GM03348 (cell line): ENCODE data around the gene EXOC1L.
"Not testable (repeated sequence)": the region's sequence is repeated elsewhere in the genome, so short reads cannot be mapped to it uniquely, and the experiment has no call there.

Experiments
- DNase-seq: peaks from one replicate; pipeline ENCODE4 v3.0.0; 2012; ENCODE audit warnings: low spot score

Gene EXOC1L

DNA sequence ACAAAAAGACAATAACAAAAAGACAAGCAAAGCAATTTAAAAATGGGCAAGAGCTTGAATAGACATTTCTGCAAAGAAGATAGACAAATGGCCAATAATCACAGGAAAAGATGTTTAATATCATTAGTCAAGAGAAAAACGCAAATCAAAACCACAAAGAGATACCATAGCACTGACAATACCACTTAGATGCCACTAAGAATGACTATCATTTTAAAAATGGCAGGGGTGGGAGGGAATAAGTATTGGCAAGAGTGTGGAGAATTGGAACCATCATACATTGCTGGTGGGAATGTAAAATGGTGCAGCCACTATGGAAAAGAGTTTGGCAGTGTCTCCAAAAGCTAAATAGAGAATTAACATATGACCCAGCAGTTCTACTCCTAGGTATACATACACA, 18.8 kb downstream of the EXOC1L start:
- DNase-seq = no peak

DNA sequence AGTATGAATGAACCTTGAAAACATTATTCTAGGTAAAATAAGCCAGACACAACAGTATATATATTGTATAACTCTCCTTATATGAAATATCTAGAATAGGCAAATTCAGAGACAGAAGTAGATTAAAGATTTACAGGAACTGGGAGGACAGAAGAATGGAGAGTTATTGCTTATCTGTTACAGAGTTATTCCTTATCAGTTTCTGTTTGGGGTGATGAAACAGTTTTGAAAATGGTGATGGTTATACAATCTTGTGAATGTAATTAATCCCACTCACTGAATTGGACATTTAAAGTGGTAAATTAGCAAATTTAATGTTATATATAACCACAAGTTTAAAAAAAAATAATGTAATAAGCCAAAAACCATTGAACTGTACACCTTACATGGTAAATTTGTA, 19.4 kb downstream of the EXOC1L start:
- DNase-seq = no peak

DNA sequence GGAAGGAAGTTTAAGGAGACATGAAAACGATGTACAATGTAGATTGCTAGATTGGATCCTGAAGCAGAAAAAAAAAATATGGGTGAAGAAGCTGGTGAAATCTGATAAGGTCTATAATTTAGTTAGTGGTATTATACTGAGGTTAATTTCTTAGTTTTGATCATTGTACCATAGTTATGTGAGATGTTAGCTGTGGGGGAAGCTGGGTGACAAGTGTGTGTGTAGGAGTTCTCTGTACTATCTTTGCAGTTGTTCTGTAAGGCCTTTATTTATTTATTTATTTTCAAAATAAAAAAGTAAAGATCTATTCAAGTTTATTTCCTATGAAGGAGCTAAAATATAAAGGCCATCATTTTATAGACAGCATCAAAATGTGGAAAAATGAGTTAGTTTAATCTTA, 21.4 kb downstream of the EXOC1L start:
- no peak for DNase-seq

DNA sequence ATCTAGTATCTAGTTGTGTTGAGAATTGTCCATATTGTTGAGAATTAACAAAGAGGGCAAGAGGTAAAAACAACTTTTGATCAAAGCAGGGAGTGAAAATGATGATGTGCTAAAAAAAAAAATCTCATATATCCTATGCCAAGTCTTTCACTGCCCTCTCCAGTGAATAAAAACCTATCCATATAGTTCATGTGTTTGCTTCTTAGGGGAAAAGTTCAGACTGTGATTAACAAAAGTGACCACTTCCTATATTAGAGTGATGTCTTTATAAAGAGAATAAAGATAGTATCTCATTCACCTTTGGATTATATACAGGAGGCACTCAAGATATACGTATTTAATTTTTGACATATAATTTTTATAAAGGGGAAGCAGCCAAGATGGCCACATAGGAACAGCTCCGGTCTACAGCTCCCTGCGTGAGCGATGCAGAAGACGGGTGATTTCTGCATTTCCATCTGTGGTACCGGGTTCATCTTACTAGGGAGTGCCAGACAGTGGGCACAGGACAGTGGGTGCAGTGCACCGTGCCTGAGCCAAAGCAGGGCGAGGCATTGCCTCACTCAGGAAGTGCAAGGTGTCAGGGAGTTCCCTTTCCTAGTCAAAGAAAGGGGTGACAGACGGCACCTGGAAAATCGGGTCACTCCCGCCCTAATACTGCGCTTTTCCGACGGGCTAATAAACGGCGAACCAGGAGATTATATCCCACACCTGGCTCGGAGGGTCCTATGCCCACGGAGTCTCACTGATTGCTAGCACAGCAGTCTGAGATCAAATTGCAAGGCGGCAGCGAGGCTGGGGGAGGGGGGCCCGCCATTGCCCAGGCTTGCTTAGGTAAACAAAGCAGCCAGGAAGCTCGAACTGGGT, 22.0 kb downstream of the EXOC1L start:
- DNase-seq = not testable (repeated sequence)

DNA sequence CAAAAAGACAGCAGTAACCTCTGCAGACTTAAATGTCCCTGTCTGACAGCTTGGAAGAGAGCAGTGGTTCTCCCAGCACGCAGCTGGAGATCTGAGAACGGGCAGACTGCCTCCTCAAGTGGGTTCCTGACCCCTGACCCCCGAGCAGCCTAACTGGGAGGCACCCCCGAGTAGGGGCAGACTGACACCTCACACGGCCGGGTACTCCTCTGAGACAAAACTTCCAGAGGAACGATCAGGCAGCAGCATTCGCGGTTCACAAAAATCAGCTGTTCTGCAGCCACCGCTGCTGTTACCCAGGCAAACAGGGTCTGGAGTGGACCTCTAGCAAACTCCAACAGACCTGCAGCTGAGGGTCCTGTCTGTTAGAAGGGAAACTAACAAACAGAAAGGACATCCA, 22.7 kb downstream of the EXOC1L start:
- DNase-seq = not testable (repeated sequence)

DNA sequence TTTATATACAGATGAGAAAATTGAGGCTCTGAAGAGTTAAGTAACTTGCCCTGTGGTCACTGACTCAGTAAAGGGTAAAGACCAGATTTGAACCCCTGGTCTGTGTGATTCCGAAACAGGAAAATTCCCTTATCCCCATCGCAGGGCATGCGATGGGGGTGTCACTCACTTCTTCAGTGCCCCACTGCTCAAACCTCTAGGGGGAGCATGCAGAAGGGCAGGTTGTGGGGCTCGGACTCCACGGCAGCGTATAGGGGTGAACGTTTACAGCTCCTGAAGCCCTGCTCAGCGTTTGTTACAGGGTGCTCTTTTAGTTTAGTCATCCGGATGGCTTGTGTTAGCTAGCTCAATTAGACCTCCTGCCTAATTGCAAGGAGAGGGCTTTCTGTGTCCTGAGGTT, 30.1 kb downstream of the EXOC1L start:
- no peak for DNase-seq

DNA sequence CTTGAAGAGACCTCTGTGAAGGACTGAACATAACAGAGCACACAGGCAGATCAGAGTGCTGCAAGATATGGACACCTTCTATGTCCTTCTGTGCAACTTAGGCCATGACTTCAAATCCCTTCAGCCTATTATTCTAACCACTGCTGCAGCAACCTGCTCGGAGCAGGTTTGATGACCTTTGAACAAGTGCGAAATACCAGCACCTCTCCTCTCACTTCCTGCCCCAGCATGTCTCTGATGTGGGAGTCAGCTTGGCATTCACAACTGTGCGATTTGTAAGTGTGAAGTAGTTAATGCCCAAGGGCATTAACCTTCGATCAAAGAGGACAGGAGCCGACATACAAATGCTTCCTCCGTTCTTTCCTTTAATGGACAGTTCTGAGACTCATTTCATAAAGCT, 32.3 kb downstream of the EXOC1L start:
- no peak for DNase-seq

DNA sequence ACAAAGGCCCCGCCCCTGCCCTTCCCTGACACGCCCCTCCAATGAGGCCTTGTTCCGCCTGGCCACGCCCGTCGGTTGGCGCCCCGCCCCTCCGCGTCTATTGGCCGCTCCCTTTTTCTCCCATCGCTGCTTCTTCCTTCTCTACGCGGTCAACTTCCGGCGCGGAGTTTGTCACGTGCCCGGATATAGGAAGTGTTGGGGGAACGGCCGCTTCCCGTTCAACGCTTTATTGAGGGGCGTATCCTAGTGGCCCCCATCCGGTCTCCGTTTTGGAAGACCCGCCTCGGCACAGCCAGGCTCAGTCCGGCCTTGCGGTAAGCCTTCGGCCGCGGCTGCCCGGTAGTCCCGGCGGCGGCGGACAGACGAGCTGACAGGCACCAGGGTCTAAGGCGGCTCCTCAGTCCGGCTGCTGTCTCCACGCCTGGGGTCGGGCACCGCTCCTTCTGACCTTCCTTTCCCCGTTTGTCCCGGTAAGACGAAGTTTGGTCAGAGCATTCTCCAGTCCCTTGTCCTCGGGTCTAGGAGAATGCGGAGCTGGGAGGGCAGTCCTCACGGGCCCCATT, 34.0 kb downstream of the EXOC1L start, which contains the start of gene EXOC1:
Gene EXOC1 (plus strand): TSS at position 165 of the 563 bp plus-strand sequence. CDS start 4,676 bp downstream, outside the sequence.
- DNase-seq = peak; percentile 96

DNA sequence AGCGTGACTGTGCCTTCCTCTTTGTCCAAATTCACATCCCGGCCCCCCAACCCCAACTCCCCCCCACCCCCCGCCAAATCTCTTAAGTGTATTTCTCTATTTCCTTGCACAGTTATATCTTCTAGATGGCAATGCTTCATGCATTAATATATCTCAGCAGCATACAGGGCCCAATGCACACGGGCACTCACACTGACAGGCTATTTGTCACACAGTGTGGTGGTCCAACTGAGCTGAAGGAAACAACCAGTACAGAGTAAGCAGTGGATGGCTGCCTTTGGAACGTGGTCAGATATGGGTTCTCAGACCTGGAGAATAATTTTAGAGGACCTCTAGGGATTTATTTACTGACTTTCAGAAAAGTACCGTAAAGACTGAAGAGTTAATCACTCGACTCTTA, 34.5 kb downstream of the EXOC1L start:
- DNase-seq = peak; percentile 11

DNA sequence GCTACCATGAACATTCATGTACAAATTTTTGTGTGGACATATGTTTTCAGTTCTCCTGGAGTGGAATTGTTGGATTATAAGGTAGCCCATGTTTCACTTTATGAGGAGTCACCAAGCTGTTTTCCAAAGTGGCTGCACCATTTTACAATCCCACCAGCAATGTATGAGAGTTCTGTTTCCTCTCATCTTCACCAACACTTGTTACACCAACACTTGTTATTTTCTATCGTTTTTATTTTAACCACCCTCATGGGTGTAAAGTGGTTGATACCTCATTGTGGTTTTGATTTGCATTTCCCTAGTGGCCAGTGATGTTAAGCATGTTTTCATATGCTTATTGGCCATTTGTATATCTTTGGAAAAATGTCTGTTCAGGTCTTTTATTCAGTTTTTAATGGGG, 38.0 kb downstream of the EXOC1L start:
- no peak for DNase-seq

DNA sequence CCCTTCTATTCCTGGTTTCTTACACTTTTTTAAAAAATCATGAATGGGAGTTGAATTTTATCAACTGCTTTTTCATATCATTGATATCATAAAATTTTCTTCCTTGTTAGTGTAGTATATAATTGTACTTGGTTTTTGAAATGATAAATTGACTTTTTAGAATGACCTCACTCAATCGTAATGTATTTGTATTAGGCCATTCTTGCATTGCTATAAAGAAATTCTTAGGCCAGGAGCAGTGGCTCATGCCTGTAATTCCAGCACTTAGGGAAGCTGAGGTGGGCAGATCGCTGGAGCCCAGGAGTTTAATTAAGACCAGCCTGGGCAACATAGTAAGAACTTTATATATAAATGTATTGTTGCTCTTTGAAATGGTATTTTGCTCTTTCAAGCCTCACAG, 40.1 kb downstream of the EXOC1L start:
- no peak for DNase-seq

DNA sequence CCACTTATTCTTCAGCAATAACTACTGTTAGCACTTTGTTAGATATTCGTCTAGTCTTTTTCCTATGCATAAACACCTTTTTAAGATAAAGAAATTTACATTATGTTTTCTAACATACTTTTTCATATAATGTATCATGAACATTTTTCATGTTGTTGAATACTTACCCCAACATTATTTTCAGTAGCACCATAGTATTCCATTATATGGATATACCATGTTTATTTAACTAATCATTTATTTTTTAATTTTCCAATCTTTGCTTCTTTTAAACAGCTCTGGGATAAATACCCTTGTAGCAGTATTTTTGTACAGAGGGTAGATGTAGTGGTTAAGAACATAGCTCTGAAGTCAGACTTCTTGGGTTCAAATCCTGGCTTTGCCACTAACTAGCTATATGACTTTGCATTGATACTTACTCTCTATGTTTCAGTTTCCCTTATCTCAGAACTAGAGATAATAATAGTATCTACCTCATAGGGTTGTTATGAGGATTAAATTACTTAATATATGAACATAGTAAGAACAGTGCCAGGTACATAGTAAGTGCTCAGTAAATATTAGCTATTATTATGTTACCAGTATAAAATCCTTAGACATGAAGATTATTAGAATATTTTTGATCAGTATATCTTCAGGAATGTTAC, 45.1 kb downstream of the EXOC1L start:
- DNase-seq = no peak

DNA sequence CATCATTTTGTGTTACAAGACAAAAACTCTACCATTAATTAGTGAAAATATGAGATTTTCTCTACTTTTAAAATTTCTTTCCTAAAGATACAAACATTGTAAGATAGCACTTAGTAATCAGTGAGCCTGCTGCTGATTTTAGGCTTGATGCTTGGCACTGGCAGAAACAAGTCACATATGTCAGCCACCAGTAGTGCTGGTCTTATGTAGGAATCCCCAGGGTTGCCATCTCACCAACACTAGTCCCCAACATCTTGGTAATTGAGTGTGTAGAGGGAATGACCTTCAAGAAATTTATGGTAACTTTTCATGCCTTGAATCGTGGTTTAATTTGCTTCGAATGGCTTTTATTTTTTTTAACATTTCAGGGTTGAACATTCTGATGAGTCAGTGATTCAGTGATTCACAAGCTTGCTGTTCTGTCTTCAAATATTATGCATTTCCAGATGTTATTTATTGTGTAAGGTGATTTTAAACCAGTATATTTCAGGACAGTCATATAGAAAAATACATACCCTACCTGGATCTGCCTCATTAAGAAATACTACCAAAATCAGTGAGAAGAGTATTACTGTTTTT, 45.7 kb downstream of the EXOC1L start:
- peak; percentile 31 for DNase-seq

DNA sequence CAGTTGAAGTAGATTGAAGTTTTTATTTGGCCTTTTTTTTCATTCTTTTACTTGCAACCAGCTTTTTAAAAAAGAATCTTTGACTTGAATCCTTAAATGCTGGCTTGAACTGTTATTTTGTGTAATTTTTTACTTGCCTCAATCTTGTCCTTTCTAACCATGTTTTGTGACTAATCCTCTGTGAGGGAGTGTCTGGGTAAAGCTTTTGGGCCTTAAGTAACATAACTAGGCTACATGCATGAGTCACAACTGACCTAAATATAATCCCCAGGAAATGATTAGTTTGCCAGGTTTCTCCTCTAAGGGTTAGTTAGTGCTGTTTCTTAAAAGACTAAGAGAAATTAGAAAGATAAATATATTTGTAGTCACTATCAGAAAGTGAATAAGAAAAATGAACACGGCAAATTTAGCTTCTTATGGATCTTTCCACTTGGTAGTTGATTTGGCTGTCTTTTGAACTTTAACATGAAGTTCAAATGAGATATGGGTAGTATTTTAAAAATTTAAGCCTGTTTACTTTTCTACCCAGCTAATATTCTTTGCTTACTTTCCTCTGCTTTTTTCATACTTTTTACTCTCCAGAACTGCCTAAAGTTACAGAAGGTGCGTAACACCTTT, 46.8 kb downstream of the EXOC1L start:
- peak; percentile 69 for DNase-seq

DNA sequence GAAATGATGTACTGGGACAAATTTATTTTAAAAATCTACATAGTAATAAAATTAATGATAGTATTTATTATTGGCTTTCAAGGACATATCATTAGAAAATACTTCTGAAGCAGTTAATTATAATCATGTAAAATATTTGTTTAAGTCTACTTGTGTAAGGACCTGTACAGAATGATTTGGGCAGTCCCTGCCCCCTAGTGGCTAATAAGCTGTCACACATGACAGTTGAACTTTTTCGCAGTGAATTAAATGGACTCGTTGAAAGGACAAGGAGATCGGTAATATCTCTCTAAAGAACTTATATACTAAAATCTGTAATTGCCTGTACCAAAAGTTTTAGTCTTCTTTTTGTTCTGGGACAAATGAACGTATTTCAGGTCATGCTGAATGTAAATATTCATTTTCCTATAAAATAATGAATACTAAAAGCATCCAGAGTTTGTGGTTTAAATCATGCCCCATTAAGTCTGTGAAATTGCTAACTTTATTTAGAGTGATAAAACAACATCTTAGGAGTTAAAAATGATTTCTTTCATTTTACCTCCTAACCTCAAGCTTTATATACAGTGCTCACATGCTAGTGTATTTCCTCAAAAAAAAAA, 47.5 kb downstream of the EXOC1L start:
- peak; percentile 37 for DNase-seq

DNA sequence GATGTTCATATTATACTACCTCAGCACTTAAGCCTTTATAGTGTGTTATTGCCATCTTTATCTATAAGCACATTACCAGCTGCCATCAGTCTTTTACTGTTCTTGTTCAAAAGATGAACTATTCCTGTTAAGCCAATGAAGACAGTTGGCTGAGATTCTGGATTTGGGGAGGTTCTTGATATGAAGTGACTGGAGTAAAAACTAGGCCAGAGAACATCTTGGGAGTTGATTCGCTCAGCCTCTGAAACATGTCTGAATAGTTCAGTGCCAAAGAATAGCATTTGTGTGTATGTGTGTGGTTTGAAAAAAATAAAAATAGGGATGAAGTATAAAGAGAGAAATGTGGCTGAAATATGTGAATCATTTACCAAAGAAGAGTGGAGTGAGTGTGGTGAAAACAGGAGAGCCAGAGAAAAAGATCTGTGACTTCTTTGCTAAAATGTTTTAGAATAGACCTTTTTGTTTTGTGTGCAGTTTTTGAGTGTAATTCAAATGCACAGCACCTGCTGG, 49.0 kb downstream of the EXOC1L start:
- no peak for DNase-seq

DNA sequence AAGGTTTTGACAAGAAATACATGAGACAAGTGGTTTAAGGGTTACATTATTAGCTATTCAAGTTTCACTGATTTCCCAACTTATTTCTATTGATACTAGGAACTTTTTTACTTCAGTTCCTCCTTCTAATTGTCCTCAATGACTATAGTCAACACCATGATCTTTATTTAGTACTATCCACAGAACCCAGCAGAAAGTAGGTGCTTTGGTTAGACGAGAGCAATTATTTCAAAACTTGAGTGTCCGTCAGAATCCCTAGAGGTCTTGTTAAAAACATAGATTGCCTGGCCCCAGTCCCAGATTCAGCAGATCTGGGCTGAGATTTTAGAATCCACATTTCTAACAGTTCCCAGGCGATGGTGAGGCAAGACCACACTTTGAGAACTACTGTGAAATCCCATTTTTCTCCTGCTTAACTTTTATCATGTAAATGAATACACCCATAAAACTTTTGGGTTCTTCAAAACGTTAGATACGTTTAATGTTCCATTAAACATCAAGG, 51.8 kb downstream of the EXOC1L start:
- no peak for DNase-seq

DNA sequence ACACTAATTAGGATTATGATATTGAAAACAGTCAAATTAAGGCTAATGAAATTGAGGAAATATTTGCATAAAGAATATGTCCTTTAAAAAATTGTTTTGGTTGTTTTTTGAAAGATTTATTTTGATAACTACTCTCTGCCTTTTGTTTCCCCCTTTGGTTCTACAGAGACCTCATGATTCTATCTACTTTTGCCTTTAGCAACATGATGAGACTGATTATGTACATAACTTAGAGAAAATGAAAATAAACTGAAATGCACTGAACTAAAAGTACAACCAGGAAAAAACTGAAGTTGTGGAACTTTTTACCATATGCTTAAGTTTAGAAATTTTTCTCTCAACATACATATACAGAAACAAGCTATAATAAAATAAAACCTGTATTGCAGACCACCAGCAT, 55.2 kb downstream of the EXOC1L start:
- no peak for DNase-seq

DNA sequence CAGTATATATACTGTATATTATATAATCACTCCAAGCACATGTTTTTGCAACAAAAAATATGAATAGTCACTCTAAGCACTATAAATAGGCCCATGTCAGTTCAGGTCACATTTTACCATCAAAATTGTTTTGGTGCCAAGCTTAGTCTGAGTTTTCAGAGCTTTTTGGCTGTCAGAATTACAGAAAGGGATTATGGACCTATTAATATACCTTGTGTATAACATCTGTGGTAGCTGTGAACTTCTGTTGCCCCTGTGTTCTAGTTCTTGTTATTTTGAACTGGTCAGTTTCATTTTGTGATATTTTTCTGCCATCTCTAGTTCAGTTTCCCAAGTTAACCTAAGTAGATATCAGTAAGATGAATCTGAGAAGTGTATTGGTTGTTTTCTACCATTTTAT, 56.8 kb downstream of the EXOC1L start:
- no peak for DNase-seq

DNA sequence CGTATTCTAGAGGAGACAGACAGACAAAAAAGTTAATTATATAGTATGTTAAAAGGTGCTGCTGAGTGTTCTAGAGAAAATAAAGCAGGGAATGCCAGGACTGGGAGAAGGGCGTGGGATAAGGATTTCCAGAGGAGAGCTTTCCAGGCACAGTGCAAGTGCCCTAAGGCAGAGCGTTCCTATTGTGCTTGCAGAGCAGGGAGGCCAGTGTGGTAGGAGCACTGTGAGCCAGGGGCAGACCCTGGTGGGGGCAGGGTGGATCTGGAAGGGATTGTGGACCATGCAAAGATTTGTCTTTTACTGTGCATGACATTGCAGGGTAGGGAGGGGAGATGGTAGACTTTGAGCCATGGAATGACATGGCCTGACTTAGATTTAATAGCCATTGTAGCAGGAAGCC, 59.6 kb downstream of the EXOC1L start:
- DNase-seq = no peak

DNA sequence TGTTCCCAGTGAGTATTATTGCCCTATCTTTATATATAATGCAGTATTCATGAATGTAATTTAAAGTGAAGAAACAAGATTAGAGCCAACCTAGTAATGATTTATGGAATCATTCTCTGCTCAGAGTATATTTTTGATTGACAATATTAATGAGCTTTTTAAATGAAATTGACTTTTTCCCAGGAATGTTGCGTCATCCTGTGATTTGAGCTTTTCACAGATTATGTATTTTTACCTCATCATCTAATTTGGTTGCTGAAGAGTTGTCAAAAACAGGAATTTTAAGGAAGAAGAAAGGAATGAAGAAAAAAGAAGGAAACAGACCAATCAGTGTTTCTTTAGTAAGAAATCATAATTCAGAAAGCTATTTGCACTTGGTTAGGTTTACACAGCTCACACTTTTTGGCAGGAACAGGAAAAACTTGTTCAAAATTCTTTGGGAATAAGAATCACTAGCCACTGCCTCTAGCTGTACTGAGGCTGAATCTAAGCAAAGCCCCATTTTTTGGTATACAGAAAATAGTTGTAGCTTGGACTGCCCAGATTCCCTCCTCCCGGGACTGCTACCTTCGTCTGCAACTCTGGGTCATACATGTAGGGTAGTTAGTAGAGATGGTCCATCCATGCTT, 61.2 kb downstream of the EXOC1L start:
- no peak for DNase-seq
